COR-L47 (cell line): ENCODE results near the gene NOB1.

Experiments used
- DNase-seq: peaks from one replicate; lab custom pipeline; 2025; lab: John Stamatoyannopoulos, UW

The NOB1 gene

GRCh38 chr16:69721441-69721957, 33.2 kb downstream of the NOB1 start:
- DNase-seq, result no peak

- no peak for DNase-seq
Measured at GRCh38 chr16:69720822-69721430, 33.8 kb downstream of the NOB1 start.

- no peak for DNase-seq
Measured at GRCh38 chr16:69718111-69718764, 36.5 kb downstream of the NOB1 start.

- DNase-seq, result no peak
Measured at GRCh38 chr16:69717066-69717465, 37.7 kb downstream of the NOB1 start.

GRCh38 chr16:69712914-69713581, 41.7 kb downstream of the NOB1 start:
- no peak for DNase-seq

GRCh38 chr16:69712277-69712676, 42.4 kb downstream of the NOB1 start:
- no peak for DNase-seq

GRCh38 chr16:69711115-69711740, 43.5 kb downstream of the NOB1 start:
- DNase-seq, result no peak

- peak; percentile 60 for DNase-seq
Measured at GRCh38 chr16:69709456-69710084, 45.2 kb downstream of the NOB1 start.

- no peak for DNase-seq
Measured at GRCh38 chr16:69707920-69708683, 46.6 kb downstream of the NOB1 start.

- no peak for DNase-seq
Measured at GRCh38 chr16:69706975-69707340, 47.8 kb downstream of the NOB1 start.

GRCh38 chr16:69706256-69706974, 48.3 kb downstream of the NOB1 start:
- no peak for DNase-seq

- DNase-seq, result no peak
Measured at GRCh38 chr16:69703638-69704037, 51.1 kb downstream of the NOB1 start.

GRCh38 chr16:69701866-69702265, 52.9 kb downstream of the NOB1 start:
- no peak for DNase-seq

GRCh38 chr16:69701452-69701851, 53.3 kb downstream of the NOB1 start:
- no peak for DNase-seq

GRCh38 chr16:69699915-69700314, 54.8 kb downstream of the NOB1 start:
- DNase-seq, result no peak

GRCh38 chr16:69698404-69698803, 56.3 kb downstream of the NOB1 start:
- no peak for DNase-seq

GRCh38 chr16:69693916-69694315, 60.8 kb downstream of the NOB1 start:
- DNase-seq, result no peak

- DNase-seq, result no peak
Measured at GRCh38 chr16:69691980-69692911, 62.5 kb downstream of the NOB1 start.
